ENCODE data around the gene SERGEF.

The SERGEF gene

GRCh38 chr11:18012906-18013781, at the start of gene SERGEF:
TSS of gene SERGEF (minus strand) at chr11:18013047. CDS start at chr11:18013010, 37 bp downstream.
- DNase-seq (ENCODE audit: low read depth), result peak; percentile 91

DNA sequence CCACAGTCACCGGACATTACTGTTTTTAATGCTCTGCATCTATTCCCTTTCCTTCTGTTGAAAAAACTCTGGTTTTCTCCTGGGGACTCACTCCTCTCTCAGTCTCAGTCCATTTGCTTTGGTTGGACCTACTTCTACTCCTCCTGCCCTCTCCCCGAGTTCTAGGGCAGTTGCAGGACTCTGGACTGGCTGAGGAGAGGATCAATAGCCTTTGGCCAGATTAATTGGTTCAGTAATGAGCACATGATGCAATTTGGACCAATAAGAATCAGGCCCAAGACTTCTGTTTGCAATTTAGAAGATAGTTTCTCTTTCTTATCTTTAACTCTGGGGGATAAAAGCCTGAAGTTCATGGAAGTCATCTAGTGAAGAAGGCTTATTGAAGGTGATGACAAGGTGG, 48.5 kb upstream of the SERGEF start:
- DNase-seq (ENCODE audit: low read depth), result no peak

- no peak for DNase-seq (ENCODE audit: low read depth)
Observed at GRCh38 chr11:18056561-18057181, 43.8 kb upstream of the SERGEF start.

GRCh38 chr11:18054511-18055103, 41.8 kb upstream of the SERGEF start:
- DNase-seq (ENCODE audit: low read depth), result no peak

- no peak for DNase-seq (ENCODE audit: low read depth)
Observed at GRCh38 chr11:18050848-18051247, 38.0 kb upstream of the SERGEF start.

DNA sequence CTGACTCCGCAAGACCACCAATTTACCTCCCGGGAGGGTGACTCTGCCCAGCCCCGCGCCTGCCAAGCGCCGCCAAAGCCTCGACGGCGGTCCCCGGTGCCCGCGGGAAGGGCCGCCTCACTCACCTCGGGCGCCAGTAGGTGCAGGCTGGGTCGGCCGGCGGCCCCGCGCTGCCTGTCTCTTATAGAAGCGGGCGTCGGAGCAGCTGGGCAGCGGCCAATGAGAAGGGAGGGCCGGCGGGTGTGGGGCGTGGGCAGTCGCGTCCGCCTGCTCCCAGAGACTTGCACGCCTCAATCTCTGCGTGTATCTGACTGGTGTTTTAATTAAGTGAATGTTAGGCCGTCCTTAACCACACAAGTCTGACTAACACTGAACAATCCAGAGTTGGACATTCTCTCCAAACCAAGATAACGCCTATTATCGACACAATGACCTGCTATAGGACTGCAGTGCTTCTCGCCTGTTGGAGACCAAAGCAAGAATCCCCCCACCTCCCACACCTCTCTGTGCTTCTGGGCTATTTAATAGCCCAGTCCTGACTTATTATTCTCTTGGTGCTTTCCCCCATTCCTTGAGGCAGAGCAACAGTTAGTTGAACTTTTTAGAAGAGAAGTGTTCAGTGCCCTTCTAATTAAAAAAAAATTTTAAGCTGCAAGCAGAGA, 33.4 kb upstream of the SERGEF start, which contains the start of gene TPH1:
TPH1 (minus strand) TSS at position 154 of the 662 bp plus-strand sequence. CDS start 5,507 bp downstream, outside the sequence.
- DNase-seq (ENCODE audit: low read depth), result no peak

GRCh38 chr11:18036456-18036855, 23.6 kb upstream of the SERGEF start:
- no peak for DNase-seq (ENCODE audit: low read depth)

DNA sequence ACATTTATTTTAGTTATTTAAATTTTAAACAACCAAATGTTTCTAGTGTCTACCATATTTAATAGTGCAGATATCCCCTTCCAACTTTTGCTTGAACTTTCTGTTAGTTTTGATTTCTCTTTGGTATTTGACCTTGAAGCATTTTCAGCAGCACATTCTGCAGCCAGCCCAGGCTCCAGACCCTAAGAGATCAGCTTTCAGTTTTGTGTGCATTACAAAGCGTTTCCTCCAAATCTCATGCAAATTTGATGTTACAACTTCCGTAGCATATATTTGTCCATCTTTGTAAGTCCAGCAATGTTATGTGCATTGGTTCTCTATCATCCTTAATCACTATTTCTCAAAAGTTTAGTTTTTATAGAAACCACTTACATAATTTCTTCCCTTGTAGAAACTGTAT, 14.6 kb upstream of the SERGEF start:
- DNase-seq (ENCODE audit: low read depth), result no peak

DNA sequence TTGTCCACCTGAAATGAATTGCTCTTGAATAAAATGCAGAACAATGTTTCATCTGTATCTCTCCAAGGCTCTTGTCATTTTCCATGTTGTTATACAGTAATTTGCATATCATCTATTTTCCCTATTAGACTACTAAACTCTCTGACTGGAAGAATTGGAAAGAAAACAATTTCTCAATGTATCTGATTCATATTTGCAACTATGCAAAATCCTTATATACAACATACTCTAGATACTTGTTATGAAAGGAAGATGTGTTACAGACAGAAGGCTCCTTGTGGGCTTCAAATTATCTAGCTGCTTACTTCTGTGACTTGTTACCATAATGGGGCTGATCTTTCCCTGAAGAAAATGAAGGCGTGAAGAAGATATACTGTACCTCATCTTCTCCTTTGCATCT, 9.6 kb upstream of the SERGEF start:
- DNase-seq (ENCODE audit: low read depth), result no peak

DNA sequence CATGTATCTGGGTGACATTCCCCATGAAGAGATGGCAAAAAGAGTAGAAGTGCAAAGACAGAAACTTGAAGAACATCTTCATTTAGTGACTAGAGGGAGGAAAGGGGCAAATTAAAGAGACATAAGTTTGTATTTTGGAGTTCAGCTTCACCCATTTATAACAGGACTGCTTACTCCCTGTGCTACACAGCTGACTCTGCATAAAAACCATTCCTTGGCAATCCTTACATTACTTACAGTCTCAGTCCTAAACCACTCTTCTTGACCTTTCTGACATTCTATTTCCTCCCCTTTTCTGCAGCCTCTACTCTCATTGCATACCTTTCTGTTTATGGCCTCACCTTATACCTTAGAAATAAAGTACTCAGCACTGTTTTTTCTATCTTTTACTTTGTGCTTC, 6.8 kb upstream of the SERGEF start:
- no peak for DNase-seq (ENCODE audit: low read depth)

DNA sequence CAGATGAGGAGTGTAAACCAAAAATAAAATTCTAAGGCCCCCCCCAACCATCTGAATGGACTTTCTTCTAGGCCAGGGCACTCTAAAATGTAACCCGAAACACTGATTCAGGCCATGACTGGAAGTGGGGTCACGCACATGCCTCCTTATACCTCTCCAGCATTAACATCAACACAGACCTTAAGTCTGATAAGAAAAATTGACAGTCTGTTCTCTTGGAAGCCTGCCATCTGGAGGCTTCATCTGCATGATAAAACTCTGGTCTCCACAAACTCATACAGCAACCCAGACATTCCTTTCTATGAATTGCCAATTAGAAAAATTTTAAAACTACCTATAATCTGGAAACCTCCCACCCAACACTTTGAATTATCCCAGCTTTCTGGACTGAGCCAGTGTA, 3.9 kb upstream of the SERGEF start:
- DNase-seq (ENCODE audit: low read depth), result no peak

DNA sequence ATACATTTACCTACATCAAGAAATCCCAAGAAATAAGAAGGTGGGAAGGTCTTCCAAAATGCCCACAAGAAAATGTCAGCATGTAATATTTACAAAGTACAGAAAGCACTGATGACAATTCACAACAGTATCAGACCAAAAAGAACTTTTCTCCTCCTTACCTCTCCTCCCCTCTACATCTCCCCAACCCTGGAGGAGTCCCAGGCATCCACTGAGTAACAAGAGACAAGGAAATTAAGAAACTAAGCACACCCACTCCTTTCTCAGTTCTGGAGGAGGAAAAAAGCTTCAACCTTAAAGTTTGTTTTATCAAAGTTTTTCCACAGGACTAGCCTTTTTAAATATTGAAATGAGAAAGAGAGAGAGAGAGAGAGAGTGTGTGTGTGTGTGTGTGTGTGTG, 2.0 kb upstream of the SERGEF start:
- DNase-seq (ENCODE audit: low read depth), result no peak

GRCh38 chr11:18013790-18014507, 1.1 kb upstream of the SERGEF start:
- no peak for DNase-seq (ENCODE audit: low read depth)

DNA sequence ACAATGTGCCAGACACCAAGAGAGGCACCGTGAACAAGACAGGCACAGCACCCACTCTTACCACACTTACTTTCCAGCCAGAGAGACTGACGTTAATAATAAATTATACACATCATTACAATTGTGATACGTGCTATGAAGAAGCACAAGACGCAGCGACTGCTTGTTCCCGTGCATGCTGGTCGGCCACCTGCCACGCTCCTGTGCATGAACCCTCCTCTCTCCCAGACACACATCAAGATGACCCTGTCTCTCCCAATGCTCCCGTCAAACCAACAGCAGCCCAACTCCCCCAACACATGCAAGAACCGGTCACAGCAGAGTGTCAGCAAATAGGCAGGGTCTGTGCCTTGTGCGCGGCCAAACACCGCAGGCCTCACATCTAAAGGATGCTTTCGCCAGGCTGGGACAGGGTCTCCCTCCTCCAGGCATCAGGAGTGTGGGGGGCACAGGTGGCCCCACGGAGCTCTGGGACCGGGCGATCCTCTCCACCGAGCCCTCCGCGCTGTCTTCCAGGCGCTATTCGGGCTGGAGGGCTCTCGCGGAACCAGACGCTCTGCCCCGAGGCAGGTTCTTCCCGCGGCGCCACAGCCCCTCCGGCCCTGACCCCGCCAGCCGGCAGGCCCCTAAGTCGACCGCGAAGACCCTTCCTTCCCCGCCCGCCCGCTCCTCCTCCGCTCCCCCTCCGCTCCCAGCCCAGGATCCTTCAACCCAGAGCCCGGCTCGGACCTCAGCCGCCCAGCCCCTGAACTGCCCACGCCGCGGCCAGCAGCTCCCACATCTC, 533 bp downstream of the SERGEF start:
- peak; percentile 5 for DNase-seq (ENCODE audit: low read depth)

DNA sequence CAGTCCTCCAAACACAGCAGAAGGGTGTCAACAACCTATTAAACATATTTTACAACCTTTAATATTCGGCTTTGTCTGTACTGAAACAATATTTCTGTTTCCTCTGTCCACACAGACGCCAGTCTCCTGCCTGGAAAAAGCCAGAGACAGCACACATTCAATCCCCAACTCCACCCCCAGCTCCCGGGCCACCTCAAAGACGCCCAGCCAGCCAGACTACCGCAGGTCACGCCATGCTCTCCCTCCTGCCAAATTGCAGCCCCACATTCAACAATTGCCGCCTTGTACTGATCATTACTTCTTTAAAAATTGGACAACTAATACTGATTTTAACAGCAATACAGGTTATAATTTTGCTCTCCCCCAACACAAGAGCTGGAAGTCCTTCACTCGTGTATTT, 1.2 kb downstream of the SERGEF start:
- DNase-seq (ENCODE audit: low read depth), result no peak

GRCh38 chr11:18010977-18011586, 1.8 kb downstream of the SERGEF start:
- DNase-seq (ENCODE audit: low read depth), result no peak

GRCh38 chr11:18010121-18010670, 2.7 kb downstream of the SERGEF start:
- DNase-seq (ENCODE audit: low read depth), result no peak

GRCh38 chr11:18005376-18006129, 7.3 kb downstream of the SERGEF start:
- DNase-seq (ENCODE audit: low read depth), result no peak

DNA sequence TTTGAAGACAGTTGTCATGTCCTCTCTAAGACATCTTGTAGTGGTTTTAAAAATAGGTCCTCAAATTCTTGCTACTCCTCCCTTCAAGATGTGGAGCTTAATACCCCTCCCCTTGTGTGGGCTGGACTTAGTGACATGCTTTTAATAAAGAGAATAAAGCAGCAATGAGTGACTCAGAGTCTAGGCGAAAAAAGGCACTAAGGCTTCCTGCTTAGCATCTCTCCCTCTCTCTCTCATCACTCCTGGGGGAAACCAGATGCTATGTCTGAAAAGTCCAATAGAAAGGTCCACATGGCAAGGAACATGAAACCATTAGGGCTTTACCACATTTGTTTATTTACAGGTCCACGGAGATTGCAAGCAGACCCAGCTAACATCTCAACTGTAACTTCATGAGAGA, 11.7 kb downstream of the SERGEF start:
- DNase-seq (ENCODE audit: low read depth), result no peak

- DNase-seq (ENCODE audit: low read depth), result no peak
Observed at GRCh38 chr11:18000760-18001159, 12.1 kb downstream of the SERGEF start.
